IPS-18a (cell line): Measurements from ENCODE around the gene SEC22C.

Source experiments
- H3K27ac ChIP-seq: one replicate; pipeline ENCODE4 v1.5.1; 2013; ENCODE audit warnings: low read length
- H3K27me3 ChIP-seq: one replicate; pipeline ENCODE4 v1.6.1; 2013; ENCODE audit warnings: mild to moderate bottlenecking, low read length; ENCODE audit not compliant: control insufficient read depth, insufficient read depth
- H3K36me3 ChIP-seq: one replicate; pipeline ENCODE4 v1.6.1; 2013; ENCODE audit warnings: low read depth, low read length; ENCODE audit not compliant: control insufficient read depth
- H3K4me1 ChIP-seq: one replicate; pipeline ENCODE4 v1.6.1; 2013; ENCODE audit warnings: low read depth, low read length; ENCODE audit not compliant: control insufficient read depth
- H3K4me3 ChIP-seq: one replicate; pipeline ENCODE4 v1.5.1; 2013; ENCODE audit warnings: low read length
- H3K9ac ChIP-seq: one replicate; pipeline ENCODE4 v1.6.1; 2013; ENCODE audit warnings: mild to moderate bottlenecking, low read length, moderate library complexity
- H3K9me3 ChIP-seq: one replicate; pipeline ENCODE4 v1.6.1; 2013; ENCODE audit warnings: low read depth, low read length; ENCODE audit not compliant: control insufficient read depth

SEC22C gene

DNA sequence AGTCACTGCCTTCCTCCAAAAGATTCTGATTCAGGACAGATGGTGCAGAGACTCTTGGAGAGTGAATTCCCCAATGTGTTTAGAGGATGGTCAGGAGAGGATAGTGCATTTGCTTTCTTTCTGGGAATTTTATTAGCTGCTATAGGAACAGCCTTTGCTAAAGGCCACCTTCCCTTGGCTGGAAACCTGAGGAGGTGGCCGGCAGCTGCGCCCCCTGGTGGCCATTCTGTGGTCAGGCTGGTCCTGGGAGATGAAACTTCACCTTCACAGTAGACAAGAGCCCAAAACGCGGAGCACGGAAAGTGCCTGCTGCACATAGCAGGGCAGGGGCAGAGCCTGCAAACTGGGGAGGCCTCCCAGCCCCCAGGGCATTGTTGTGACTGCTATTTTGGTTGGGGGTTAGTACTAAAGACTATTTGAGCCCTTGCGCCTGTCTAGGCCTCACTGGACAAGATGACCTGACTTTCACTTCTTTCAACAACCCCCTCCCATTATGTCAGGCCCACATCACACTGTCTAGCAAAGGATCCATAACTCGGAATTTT is 34.3 kb downstream of the SEC22C start:
- H3K27me3 ChIP-seq, result no peaks in the 10 kb centered on the region
- no peak overlapping the region for H3K4me3 ChIP-seq
- no peak overlapping the region for H3K9ac ChIP-seq
- peaks cover 10% of the 10 kb centered on the region for H3K36me3 ChIP-seq
- no peaks in the 10 kb centered on the region for H3K4me1 ChIP-seq
- H3K9me3 ChIP-seq, result no peaks in the 10 kb centered on the region
- H3K27ac ChIP-seq, result no peak overlapping the region

DNA sequence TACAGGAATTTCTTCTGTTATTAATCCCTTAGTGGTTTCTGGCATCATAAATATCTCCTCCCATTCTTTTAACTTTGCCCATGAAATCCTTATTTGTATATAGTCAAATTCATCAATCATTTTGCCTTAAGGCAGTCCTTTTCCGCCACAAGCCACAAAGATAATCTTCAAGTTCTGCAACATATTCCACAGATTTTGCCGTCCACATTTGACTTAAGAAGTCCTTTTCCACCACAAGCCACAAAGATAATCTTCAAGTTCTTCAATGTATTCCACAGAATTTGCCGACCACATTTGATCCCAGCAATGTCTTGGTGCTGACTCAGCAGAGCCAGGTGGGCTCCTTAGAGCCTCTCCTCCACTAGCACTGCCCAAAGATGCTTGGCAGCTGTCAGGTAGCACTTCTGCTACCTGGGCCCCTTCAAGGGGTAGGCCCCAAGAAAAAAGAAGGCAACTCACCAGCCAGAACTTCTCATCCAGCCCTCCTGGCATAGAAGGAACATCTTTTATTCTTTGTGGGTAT is 35.0 kb downstream of the SEC22C start:
- Histone ChIP-seq H3K36me3 (peaks cover 3% of the 10 kb centered on the region), H3K9ac (no peak overlapping the region), H3K27me3 (no peaks in the 10 kb centered on the region), H3K4me1 (no peaks in the 10 kb centered on the region), H3K4me3 (no peak overlapping the region), H3K27ac (no peak overlapping the region), H3K9me3 (no peaks in the 10 kb centered on the region)

DNA sequence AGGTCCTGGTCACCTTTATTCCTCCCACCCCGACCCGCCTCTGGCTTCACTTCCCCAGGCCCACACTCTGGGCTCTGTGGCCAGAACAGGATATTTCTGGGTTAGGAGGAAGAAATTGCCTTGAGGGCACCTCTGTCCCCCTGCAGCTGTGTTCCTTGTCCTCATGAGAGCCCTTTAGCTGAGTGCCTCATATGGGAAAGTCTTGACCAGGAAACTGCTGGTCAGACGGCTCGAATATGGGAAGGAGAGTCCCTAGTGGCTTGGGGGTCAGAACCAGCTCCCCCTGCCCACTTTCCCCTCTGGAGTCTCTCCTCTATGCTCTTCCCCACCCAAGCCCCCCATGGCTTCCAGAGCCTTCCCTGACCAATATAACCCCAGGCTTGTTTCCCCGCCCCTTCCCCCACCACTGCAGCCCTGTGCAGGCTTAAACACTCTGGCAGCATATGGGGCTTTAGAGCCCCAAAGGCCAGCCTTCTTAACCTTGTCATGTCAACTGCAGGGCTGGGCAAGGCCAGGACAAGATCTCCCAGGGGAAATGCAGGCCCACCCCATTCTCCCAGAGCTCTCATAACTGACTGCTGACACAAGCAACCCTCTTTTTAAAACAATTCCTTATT is 36.4 kb downstream of the SEC22C start:
- Histone ChIP-seq H3K27ac (no peak overlapping the region), H3K9ac (no peak overlapping the region), H3K27me3 (no peaks in the 10 kb centered on the region)

DNA sequence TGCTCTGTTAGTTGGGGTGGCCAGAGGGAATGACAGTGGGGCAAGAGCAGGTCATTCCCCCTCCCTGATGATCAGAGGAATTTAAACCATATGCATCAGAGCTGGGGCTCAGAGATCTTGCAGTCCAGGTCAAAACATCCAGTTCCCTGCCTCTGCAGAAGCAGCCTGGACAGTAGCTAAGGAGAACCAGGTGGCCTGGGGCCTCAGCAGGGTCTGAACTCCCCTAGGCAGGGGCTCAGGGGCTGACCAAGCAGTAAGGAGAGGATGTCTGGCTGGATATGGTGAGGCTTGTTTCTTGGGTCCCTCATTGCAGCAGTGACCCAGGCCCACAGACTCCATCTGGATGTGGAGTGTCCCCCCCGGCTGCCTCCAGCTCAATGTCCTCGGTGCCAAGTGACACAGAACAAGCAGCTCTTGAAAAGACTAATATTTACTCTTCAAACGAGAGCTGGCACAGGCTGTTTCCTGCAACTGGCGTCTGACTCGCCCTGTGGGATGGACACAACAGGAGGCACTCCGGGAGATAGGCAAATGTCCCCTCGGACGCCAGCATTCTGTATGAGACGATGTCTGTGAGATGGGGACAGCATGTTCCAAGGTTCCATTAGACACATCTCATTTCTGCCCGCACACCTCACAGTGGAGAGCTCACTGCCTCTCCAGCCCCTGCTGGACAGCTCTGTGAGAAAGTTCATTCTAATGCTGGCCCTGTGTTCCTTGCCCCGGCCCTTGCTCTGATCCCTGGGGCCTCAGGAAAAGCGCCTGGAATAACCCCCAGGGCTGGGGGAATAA is 37.1 kb downstream of the SEC22C start:
- Histone ChIP-seq H3K9ac (no peak overlapping the region), H3K4me3 (no peak overlapping the region), H3K4me1 (no peaks in the 10 kb centered on the region), H3K9me3 (no peaks in the 10 kb centered on the region), H3K27me3 (no peaks in the 10 kb centered on the region), H3K36me3 (no peaks in the 10 kb centered on the region), H3K27ac (no peak overlapping the region)

More for the DNA sequence above, 36.4 kb downstream of the SEC22C start:
- H3K36me3 ChIP-seq, result peaks cover 3% of the 10 kb centered on the region
- no peaks in the 10 kb centered on the region for H3K9me3 ChIP-seq
- no peak overlapping the region for H3K4me3 ChIP-seq
- H3K4me1 ChIP-seq, result no peaks in the 10 kb centered on the region

DNA sequence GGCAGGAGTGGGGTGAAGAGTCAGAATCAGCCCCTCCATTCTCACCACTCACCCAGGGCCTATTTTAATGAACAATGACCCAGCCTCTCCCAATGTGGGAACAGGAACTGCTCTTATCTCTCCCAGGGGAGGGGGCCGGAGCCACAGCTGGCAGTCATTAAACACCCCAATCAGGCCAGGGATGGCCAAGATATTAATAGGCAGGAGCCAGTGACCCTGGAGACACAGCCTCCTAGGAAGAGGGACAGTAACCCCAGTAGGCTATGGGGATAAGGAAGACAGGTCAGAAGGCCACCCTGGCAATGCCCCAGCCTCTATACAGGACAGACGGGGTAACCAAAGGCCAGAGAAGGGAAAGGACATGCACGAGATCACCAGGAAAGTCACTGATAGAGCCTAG is 40.7 kb downstream of the SEC22C start:
- Histone ChIP-seq H3K27ac (no peak overlapping the region), H3K4me1 (peaks cover 1% of the 10 kb centered on the region), H3K36me3 (no peaks in the 10 kb centered on the region), H3K27me3 (no peaks in the 10 kb centered on the region), H3K4me3 (no peak overlapping the region), H3K9me3 (no peaks in the 10 kb centered on the region), H3K9ac (no peak overlapping the region)

DNA sequence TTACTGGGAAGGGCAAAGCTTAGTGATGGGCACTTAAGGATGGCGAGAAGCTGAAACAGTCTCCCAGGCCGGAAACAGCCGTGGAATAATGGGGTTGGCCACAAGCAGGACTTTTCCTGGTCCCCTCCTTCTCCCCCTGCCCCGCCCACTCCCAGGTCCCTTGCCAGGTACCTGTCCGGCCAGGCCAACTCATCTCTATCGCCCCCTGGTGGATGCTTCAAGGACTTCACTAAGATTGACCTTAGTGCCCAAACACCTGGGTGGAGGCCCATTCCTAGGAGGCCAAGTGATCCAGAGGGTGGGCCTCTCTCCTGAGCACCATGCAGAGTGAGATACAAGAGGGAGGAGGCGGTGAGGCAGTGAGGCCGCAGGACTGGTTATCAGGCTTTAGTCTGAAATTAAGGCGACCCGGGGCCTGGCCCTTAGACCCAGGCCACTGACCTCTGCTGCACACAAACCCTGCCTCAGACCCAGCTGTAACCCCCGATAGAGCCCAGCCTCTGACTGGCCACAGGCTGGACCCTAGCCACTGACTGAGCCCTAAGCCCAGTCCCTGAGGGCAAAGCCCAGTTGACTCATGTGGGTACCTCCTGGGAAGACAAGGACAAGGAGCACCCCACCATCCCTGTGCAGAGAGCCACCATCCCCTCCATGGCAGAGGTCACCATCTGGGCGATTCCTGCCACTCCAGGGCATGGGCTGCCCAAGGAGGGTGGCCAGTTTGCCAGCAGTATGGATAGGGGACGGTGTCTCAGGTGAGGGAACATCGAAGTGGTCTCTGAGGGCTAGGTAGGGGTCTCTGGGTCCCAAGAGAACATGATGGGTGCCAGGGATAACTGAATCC is 41.7 kb downstream of the SEC22C start:
- Histone ChIP-seq H3K9me3 (no peaks in the 10 kb centered on the region), H3K4me1 (peaks cover 7% of the 10 kb centered on the region), H3K4me3 (no peak overlapping the region), H3K27ac (no peak overlapping the region), H3K27me3 (no peaks in the 10 kb centered on the region), H3K9ac (no peak overlapping the region), H3K36me3 (no peaks in the 10 kb centered on the region)

DNA sequence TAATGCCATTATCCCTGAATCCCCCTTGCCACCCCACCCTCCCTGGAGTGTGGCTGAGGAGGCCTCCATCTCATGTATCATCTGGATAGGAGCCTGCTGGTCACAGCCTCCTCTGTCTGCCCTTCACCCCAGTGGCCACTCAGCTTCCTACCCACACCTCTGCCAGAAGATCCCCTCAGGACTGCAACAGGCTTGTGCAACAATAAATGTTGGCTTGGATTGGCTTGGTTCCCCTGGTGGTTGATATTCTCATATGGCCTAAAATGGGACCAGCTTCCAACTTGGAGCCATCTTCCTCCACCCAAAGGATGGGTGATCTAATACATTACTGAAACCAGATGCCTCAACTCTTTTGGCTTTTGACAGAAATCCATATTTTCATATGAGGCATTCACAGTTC is 44.4 kb downstream of the SEC22C start:
- no peak overlapping the region for H3K4me3 ChIP-seq
- H3K36me3 ChIP-seq, result no peaks in the 10 kb centered on the region
- H3K9ac ChIP-seq, result no peak overlapping the region
- no peaks in the 10 kb centered on the region for H3K27me3 ChIP-seq
- H3K9me3 ChIP-seq, result no peaks in the 10 kb centered on the region
- H3K4me1 ChIP-seq, result peaks cover 10% of the 10 kb centered on the region
- no peak overlapping the region for H3K27ac ChIP-seq

DNA sequence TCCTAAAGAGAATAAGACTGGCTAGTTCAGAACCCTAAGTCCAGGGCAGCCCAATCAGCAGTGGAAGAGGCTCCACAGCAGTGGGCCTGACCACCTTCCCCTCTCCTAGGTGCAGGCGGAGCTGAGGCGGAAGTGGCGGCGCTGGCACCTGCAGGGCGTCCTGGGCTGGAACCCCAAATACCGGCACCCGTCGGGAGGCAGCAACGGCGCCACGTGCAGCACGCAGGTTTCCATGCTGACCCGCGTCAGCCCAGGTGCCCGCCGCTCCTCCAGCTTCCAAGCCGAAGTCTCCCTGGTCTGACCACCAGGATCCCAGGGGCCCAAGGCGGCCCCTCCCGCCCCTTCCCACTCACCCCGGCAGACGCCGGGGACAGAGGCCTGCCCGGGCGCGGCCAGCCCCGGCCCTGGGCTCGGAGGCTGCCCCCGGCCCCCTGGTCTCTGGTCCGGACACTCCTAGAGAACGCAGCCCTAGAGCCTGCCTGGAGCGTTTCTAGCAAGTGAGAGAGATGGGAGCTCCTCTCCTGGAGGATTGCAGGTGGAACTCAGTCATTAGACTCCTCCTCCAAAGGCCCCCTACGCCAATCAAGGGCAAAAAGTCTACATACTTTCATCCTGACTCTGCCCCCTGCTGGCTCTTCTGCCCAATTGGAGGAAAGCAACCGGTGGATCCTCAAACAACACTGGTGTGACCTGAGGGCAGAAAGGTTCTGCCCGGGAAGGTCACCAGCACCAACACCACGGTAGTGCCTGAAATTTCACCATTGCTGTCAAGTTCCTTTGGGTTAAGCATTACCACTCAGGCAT is 45.6 kb downstream of the SEC22C start:
- H3K4me3 ChIP-seq, result no peak overlapping the region

DNA sequence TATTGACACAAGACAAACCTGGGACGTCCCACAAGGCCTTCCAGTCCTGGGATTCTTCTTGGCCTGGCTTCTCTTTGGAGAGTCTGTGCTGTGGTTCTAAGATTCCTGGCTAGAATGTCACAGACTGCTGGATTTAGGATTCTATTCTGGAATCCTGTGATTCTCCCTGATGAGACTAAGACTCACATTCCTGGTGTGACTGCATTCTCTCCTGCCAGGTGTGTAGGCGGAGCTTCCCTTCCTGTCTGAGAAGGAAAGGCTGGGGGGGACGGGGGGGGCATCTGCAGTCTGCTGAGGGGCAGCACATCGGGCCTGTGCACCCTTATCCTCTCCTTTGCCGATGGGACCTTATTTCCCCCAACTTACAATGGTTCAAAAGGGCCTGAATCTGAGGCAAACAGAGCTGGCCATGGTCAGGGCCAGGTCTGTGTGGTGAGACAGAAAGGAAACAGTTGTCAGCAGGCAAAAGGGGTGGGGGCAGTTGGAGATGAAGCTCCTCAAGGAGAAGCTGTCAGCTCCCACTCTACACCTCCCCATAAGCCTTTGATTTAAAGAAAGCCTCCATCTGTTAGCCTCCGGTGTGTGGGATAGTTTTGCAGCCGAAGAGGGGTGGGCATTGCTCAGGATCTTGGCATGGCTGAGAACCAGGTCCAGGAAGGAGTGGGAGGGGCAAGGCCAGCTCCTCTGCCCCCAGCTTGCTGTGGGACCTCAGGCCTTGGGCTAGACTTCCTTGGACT is 48.4 kb downstream of the SEC22C start:
- Histone ChIP-seq H3K27me3 (no peaks in the 10 kb centered on the region), H3K27ac (no peak overlapping the region), H3K9me3 (no peaks in the 10 kb centered on the region)

More for the DNA sequence above, 45.6 kb downstream of the SEC22C start:
- no peaks in the 10 kb centered on the region for H3K36me3 ChIP-seq
- H3K9ac ChIP-seq, result no peak overlapping the region
- H3K9me3 ChIP-seq, result no peaks in the 10 kb centered on the region
- no peaks in the 10 kb centered on the region for H3K27me3 ChIP-seq
- no peak overlapping the region for H3K27ac ChIP-seq
- peaks cover 10% of the 10 kb centered on the region for H3K4me1 ChIP-seq

DNA sequence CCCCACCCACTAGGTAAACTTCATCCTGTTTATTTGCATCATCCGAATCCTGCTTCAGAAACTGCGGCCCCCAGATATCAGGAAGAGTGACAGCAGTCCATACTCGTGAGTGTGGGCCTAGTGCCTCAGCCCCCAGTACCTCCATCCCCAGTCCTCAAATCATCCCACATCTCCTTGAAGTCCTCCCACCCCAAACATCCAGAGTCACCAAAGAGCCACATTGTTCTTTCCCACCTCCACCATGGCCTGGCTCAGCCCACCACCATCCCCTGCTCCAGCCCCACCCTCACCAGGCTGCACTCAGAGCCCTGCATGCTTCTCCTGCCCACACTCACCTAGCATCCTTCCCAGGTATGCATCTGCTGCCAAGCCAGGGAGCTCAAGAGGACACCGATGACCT is 49.5 kb downstream of the SEC22C start:
- no peaks in the 10 kb centered on the region for H3K27me3 ChIP-seq
- H3K4me3 ChIP-seq, result no peak overlapping the region
- no peak overlapping the region for H3K9ac ChIP-seq
- H3K4me1 ChIP-seq, result peaks cover 10% of the 10 kb centered on the region
- H3K27ac ChIP-seq, result no peak overlapping the region
- no peaks in the 10 kb centered on the region for H3K36me3 ChIP-seq
- no peaks in the 10 kb centered on the region for H3K9me3 ChIP-seq

More for the DNA sequence above, 48.4 kb downstream of the SEC22C start:
- no peak overlapping the region for H3K4me3 ChIP-seq
- H3K36me3 ChIP-seq, result no peaks in the 10 kb centered on the region
- no peak overlapping the region for H3K9ac ChIP-seq
- H3K4me1 ChIP-seq, result peaks cover 10% of the 10 kb centered on the region
